HEK293 (cell line): ENCODE measurements around the gene PEX7.
"Not testable (repeated sequence)": the region's sequence is repeated elsewhere in the genome, so short reads cannot be mapped to it uniquely, and the experiment has no call there.

Source experiments
- CTCF ChIA-PET: fragments of 350-600 bp; formaldehyde crosslinking; extraction: SDS; loops from one replicate; lab custom pipeline; 2021; ENCODE audit warnings: antibody characterized with exemption; lab: Yijun Ruan, JAX
- POLR2A ChIA-PET: fragments of 300-600 bp; formaldehyde crosslinking; extraction: SDS; loops from one replicate; lab custom pipeline; 2020; ENCODE audit warnings: antibody characterized with exemption, inconsistent platforms; lab: Yijun Ruan, JAX
- H3K27ac ChIP-seq: fragments of 200-500 bp; sonication (Bioruptor generic); 2 replicates; pipeline ENCODE4 v1.5.1; 2014; ENCODE audit warnings: low read depth, low read length, control low read depth, inconsistent platforms; ENCODE audit errors: extremely low read depth
- H3K36me3 ChIP-seq, 2 experiments: fragments of 200-500 bp in 1 of 2; sonication (Bioruptor generic) in 1 of 2; 1 replicate in 1 of 2; 2 replicates in 1 of 2; pipeline ENCODE4 v1.5.1; 2014 to 2017; ENCODE audit warnings: inconsistent platforms in 2 of 2, low read length in 2 of 2; ENCODE audit not compliant: control insufficient read depth in 2 of 2, insufficient read depth in 1 of 2
- H3K4me1 ChIP-seq: fragments of 200-500 bp; sonication (Bioruptor generic); 2 replicates; pipeline ENCODE4 v1.5.1; 2014; ENCODE audit warnings: mild to moderate bottlenecking, low read length, inconsistent platforms; ENCODE audit not compliant: control insufficient read depth, insufficient read depth
- H3K4me3 ChIP-seq: 2 replicates; pipeline ENCODE4 v1.5.1; 2011; ENCODE audit warnings: low read depth, mild to moderate bottlenecking, control low read depth, low read length, moderate library complexity
- H3K9me3 ChIP-seq: fragments of 200-500 bp; sonication (Bioruptor generic); 2 replicates; pipeline ENCODE4 v1.5.1; 2014; ENCODE audit warnings: low read depth, low read length, inconsistent platforms; ENCODE audit not compliant: control insufficient read depth, insufficient read depth
- BCL11A ChIP-seq: fragments of 450-650 bp; formaldehyde crosslinking; IDR thresholded peaks from 2 replicates; pipeline ENCODE4 v1.5.1; 2016; ENCODE audit warnings: low read depth, missing biosample characterization, missing genetic modification characterization
- BCL11B ChIP-seq: fragments of 450-650 bp; formaldehyde crosslinking; IDR thresholded peaks from 2 replicates; pipeline ENCODE4 v1.5.1; 2016; ENCODE audit warnings: low read depth, missing biosample characterization, missing genetic modification characterization
- KLF17 ChIP-seq: fragments of 450-650 bp; formaldehyde crosslinking; IDR thresholded peaks from 2 replicates; pipeline ENCODE4 v1.5.1; 2016; ENCODE audit warnings: missing biosample characterization, missing genetic modification characterization
- SALL2 ChIP-seq: fragments of 450-650 bp; formaldehyde crosslinking; IDR thresholded peaks from 2 replicates; pipeline ENCODE4 v1.5.0; 2017; ENCODE audit warnings: missing biosample characterization, mild to moderate bottlenecking, missing genetic modification characterization, borderline replicate concordance
- SCRT2 ChIP-seq: fragments of 450-650 bp; formaldehyde crosslinking; IDR thresholded peaks from 2 replicates; pipeline ENCODE4 v1.5.1; 2016; ENCODE audit warnings: missing biosample characterization, missing genetic modification characterization
- SP3 ChIP-seq: fragments of 450-650 bp; formaldehyde crosslinking; IDR thresholded peaks from 2 replicates; pipeline ENCODE4 v1.5.1; 2016; ENCODE audit warnings: missing biosample characterization, missing genetic modification characterization
- YY2 ChIP-seq: fragments of 450-650 bp; formaldehyde crosslinking; IDR thresholded peaks from 2 replicates; pipeline ENCODE4 v1.5.1; 2016; ENCODE audit warnings: missing biosample characterization, missing genetic modification characterization
- ZNF184 ChIP-seq: fragments of 450-650 bp; IDR thresholded peaks from 2 replicates; pipeline ENCODE4 v1.5.1; 2018; ENCODE audit warnings: missing biosample characterization, mild to moderate bottlenecking, missing genetic modification characterization
- ZNF2 ChIP-seq: fragments of 450-650 bp; formaldehyde crosslinking; IDR thresholded peaks from 2 replicates; pipeline ENCODE4 v1.5.1; 2016; ENCODE audit warnings: missing biosample characterization, missing genetic modification characterization
- ZNF24 ChIP-seq: fragments of 450-650 bp; formaldehyde crosslinking; IDR thresholded peaks from 2 replicates; pipeline ENCODE4 v1.5.1; 2016; ENCODE audit warnings: missing biosample characterization, missing genetic modification characterization
- ZNF26 ChIP-seq: fragments of 450-650 bp; formaldehyde crosslinking; IDR thresholded peaks from 2 replicates; pipeline ENCODE4 v1.5.1; 2016; ENCODE audit warnings: missing biosample characterization, missing genetic modification characterization
- ZNF292 ChIP-seq: fragments of 450-650 bp; formaldehyde crosslinking; IDR thresholded peaks from 2 replicates; pipeline ENCODE4 v1.5.1; 2016; ENCODE audit warnings: low read depth, missing biosample characterization, missing genetic modification characterization, borderline replicate concordance
- ZNF473 ChIP-seq: fragments of 450-650 bp; formaldehyde crosslinking; IDR thresholded peaks from 2 replicates; pipeline ENCODE4 v1.5.1; 2017; ENCODE audit warnings: missing biosample characterization, missing genetic modification characterization
- ZNF549 ChIP-seq: fragments of 450-650 bp; IDR thresholded peaks from 2 replicates; pipeline ENCODE4 v1.5.1; 2018; ENCODE audit warnings: missing biosample characterization, missing genetic modification characterization, mild to moderate bottlenecking, inconsistent platforms, moderate library complexity
- ZNF639 ChIP-seq: fragments of 450-650 bp; formaldehyde crosslinking; IDR thresholded peaks from 2 replicates; pipeline ENCODE4 v1.5.1; 2016; ENCODE audit warnings: missing biosample characterization, missing genetic modification characterization
- ZNF701 ChIP-seq: fragments of 450-650 bp; formaldehyde crosslinking; IDR thresholded peaks from 2 replicates; pipeline ENCODE4 v1.5.1; 2016; ENCODE audit warnings: missing biosample characterization, missing genetic modification characterization

PEX7 gene

GRCh38 chr6:136815608-136816007 lies 6.8 kb upstream of the PEX7 start:
- POLR2A ChIA-PET: not testable (repeated sequence)

GRCh38 chr6:136816656-136817055 lies 5.7 kb upstream of the PEX7 start:
- TF ChIP-seq ZNF292 (tag by site-specific recombination): no peak
- no peak for TF ChIP-seq ZNF184 (tag by site-specific recombination)
- TF ChIP-seq ZNF473 (tag by site-specific recombination): no peak
- TF ChIP-seq SP3 (tag by site-specific recombination): no peak
- TF ChIP-seq, all 188 proteins: peak for 0
- no peaks in the 10 kb centered on the region for H3K9me3 ChIP-seq
- H3K4me1 ChIP-seq: no peaks in the 10 kb centered on the region
- ChIA-PET POLR2A (no interaction called here), CTCF (interaction anchor here (0.6 to 1.8 kb wide), 5 partner anchors 14 to 840 kb away, joined by 3 to 5 read pairs (median 3); partner anchors contain the start of gene MAP3K5)
- H3K36me3 ChIP-seq: no peaks in the 10 kb centered on the region
- H3K27ac ChIP-seq: no peak overlapping the region
- H3K4me3 ChIP-seq: no peak overlapping the region

More at GRCh38 chr6:136815608-136816007, 6.8 kb upstream of the PEX7 start:
- H3K9me3 ChIP-seq, H3K36me3 ChIP-seq, H3K4me1 ChIP-seq, H3K27ac ChIP-seq, H3K4me3 ChIP-seq: not testable (repeated sequence)
- CTCF ChIA-PET: interaction anchor here (1.0 kb wide), 1 partner anchor 23 kb away, joined by 3 read pairs; the partner anchor contains the start of gene MAP3K5
- TF ChIP-seq ZNF184 (tag by site-specific recombination) (0 out of 2 replicates have a peak, but pooled peaks have one; percentile 24), SCRT2 (tag by site-specific recombination) (peak; percentile 53; the same call in 1 of the 2 replicates)

GRCh38 chr6:136820561-136820960 lies 1.8 kb upstream of the PEX7 start:
- no peaks in the 10 kb centered on the region for H3K4me1 ChIP-seq
- H3K9me3 ChIP-seq: no peaks in the 10 kb centered on the region
- H3K36me3 ChIP-seq: peaks cover 5% of the 10 kb centered on the region in 2 experiments; a peak in 2 of 3 replicates
- CTCF ChIA-PET: interaction anchor here (0.6 kb wide), 2 partner anchors 256 to 549 kb away, joined by 3 read pairs; no protein-coding TSS in a partner anchor
- no peak overlapping the region for H3K27ac ChIP-seq
- no peak overlapping the region for H3K4me3 ChIP-seq
- no peak for TF ChIP-seq ZNF2 (tag by site-specific recombination)
- no peak for TF ChIP-seq BCL11A (tag by site-specific recombination)
- no peak for TF ChIP-seq ZNF639 (tag by site-specific recombination)
- no peak for TF ChIP-seq YY2 (tag by site-specific recombination)
- no peak for TF ChIP-seq ZNF549 (tag by site-specific recombination)
- no peak for TF ChIP-seq BCL11B
- TF ChIP-seq KLF17 (tag by site-specific recombination): no peak
- no peak for TF ChIP-seq ZNF701 (tag by site-specific recombination)
- TF ChIP-seq ZNF26: no peak
- TF ChIP-seq ZNF292 (tag by site-specific recombination): no peak
- TF ChIP-seq ZNF24 (tag by site-specific recombination): no peak
- TF ChIP-seq SALL2 (tag by site-specific recombination): no peak
- TF ChIP-seq SP3 (tag by site-specific recombination): no peak
- TF ChIP-seq, all 188 proteins: peak for 0
- POLR2A ChIA-PET: no interaction called here
